MCF 10A (cell line): ENCODE data around the gene GALNT13. TPM values are rescaled to one million over a fixed set of nuclear protein-coding genes. Genes with fewer than 3 reads are reported as not detected.

Source experiments
- BruUV-seq: library from RNA; stranded (reverse); fragments of 400-500 nt; replicated peaks from 2 replicates; lab custom pipeline; 2021; lab: Mats Ljungman, UMichigan
- CTCF ChIA-PET: fragments of 300-600 bp; sonication (Branson Sonifier 250); formaldehyde crosslinking; extraction: SDS; loops from one replicate; lab custom pipeline; 2021; ENCODE audit warnings: antibody characterized with exemption, inconsistent platforms; lab: Yijun Ruan, JAX
- POLR2A ChIA-PET: fragments of 300-600, 350-650 bp; sonication (Branson Sonifier 250); formaldehyde crosslinking; extraction: SDS; loops from one replicate; lab custom pipeline; 2020; ENCODE audit warnings: antibody characterized with exemption, inconsistent platforms; lab: Yijun Ruan, JAX
- DNase-seq: peaks from one replicate; pipeline ENCODE4 v3.0.0-alpha.2; 2018; ENCODE audit not compliant: unreplicated experiment
- H3K27ac Mint-ChIP-seq: one replicate; pipeline ENCODE4 v1.8.0; 2022; ENCODE audit warnings: mild to moderate bottlenecking, low read depth, mixed read lengths; ENCODE audit not compliant: unreplicated experiment
- H3K27me3 Mint-ChIP-seq: one replicate; pipeline ENCODE4 v1.8.0; 2022; ENCODE audit warnings: mixed read lengths; ENCODE audit not compliant: insufficient read depth, unreplicated experiment
- H3K36me3 Mint-ChIP-seq: one replicate; pipeline ENCODE4 v1.8.0; 2022; ENCODE audit warnings: mild to moderate bottlenecking, moderate library complexity, mixed read lengths; ENCODE audit not compliant: insufficient read depth, unreplicated experiment
- H3K4me1 Mint-ChIP-seq: one replicate; pipeline ENCODE4 v1.8.0; 2022; ENCODE audit warnings: mixed read lengths; ENCODE audit not compliant: insufficient read depth, unreplicated experiment
- H3K4me3 Mint-ChIP-seq: one replicate; pipeline ENCODE4 v1.8.0; 2022; ENCODE audit warnings: mild to moderate bottlenecking, moderate library complexity, mixed read lengths; ENCODE audit not compliant: unreplicated experiment
- H3K9me3 Mint-ChIP-seq: one replicate; pipeline ENCODE4 v1.8.0; 2022; ENCODE audit warnings: mixed read lengths; ENCODE audit not compliant: unreplicated experiment
- intact Hi-C: fragments of 100-400 bp; cut with micrococcal nuclease; formaldehyde crosslinking; loops from 2 replicates; pipeline ENCODE4 v1.14.1; 2022
- total RNA-seq: library from RNA; stranded (reverse); gene quantifications from 2 replicates; pipeline ENCODE4 v1.2.3, GENCODE V29; 2022
- TF ChIP-seq, protein P1 (sequence below): fragments of 200-600 bp; IDR thresholded peaks from one replicate; pipeline ENCODE4 v1.8.0; 2022; ENCODE audit warnings: antibody characterized with exemption, mild to moderate bottlenecking; ENCODE audit not compliant: unreplicated experiment

Gene GALNT13
- total RNA-seq, 1 experiment from 2014 or later: 0.54 TPM

DNA sequence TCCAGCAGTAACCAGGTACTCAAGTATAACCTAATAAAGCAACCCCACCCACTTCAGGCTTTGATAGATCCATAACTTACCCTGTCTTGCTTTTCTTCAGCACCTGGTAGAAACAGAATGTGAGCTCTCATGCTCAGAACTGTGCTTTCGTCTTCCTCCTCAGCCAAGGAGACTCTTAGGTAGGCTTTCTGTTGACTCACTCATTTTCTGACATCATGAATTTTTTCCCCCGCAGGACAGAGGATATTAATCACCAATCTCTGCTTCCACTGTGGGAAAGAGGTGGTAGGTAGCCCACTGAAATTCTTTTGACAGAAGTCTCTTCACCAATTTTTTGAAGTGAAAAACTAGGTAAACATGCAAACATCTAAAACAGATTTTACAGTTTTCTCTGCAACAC is 585.6 kb downstream of the GALNT13 start:
- peaks cover 58% of the 10 kb centered on the region for H3K27me3 Mint-ChIP-seq
- POLR2A ChIA-PET: no interaction called here
- intact Hi-C loops: loop anchor here (10.0 kb wide), 1 partner anchor 168 kb away; no protein-coding TSS in a partner anchor
- H3K9me3 Mint-ChIP-seq: no peaks in the 10 kb centered on the region
- CTCF ChIA-PET: no interaction called here
- no TSS peak for BruUV-seq
- H3K36me3 Mint-ChIP-seq: no peaks in the 10 kb centered on the region
- no peak overlapping the region for H3K4me3 Mint-ChIP-seq
- H3K27ac Mint-ChIP-seq: no peak overlapping the region
- H3K4me1 Mint-ChIP-seq: no peaks in the 10 kb centered on the region
- TF ChIP-seq, protein P1, sequence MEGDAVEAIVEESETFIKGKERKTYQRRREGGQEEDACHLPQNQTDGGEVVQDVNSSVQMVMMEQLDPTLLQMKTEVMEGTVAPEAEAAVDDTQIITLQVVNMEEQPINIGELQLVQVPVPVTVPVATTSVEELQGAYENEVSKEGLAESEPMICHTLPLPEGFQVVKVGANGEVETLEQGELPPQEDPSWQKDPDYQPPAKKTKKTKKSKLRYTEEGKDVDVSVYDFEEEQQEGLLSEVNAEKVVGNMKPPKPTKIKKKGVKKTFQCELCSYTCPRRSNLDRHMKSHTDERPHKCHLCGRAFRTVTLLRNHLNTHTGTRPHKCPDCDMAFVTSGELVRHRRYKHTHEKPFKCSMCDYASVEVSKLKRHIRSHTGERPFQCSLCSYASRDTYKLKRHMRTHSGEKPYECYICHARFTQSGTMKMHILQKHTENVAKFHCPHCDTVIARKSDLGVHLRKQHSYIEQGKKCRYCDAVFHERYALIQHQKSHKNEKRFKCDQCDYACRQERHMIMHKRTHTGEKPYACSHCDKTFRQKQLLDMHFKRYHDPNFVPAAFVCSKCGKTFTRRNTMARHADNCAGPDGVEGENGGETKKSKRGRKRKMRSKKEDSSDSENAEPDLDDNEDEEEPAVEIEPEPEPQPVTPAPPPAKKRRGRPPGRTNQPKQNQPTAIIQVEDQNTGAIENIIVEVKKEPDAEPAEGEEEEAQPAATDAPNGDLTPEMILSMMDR: no peak
- no peak for DNase-seq

DNA sequence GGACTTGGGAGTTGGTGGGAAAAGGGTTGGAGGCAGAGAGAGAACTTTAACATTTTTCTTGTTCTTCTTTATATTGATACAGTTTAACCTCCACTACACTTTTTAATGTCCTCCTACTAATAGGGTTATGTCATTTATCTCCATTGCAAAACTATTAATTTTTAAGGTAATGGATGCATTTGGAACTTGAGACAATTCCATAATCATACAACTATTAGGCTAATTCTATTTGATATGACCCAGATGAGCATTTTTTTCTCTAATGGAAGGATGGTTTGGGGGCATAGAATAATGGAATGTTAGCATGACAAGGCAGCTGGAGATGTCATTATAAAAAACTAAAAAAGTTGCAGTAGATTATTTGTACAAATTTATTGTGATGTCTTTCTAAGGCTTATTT is 587.6 kb downstream of the GALNT13 start:
- Mint-ChIP-seq H3K27ac (no peak overlapping the region), H3K4me1 (no peaks in the 10 kb centered on the region), H3K9me3 (no peaks in the 10 kb centered on the region), H3K27me3 (peaks cover 43% of the 10 kb centered on the region), H3K4me3 (no peak overlapping the region), H3K36me3 (no peaks in the 10 kb centered on the region)
- DNase-seq: no peak
- POLR2A ChIA-PET: no interaction called here
- CTCF ChIA-PET: no interaction called here
- intact Hi-C loops: loop anchor here (10.0 kb wide), 1 partner anchor 166 kb away; no protein-coding TSS in a partner anchor
- TF ChIP-seq, protein P1: no peak
- no TSS peak for BruUV-seq

DNA sequence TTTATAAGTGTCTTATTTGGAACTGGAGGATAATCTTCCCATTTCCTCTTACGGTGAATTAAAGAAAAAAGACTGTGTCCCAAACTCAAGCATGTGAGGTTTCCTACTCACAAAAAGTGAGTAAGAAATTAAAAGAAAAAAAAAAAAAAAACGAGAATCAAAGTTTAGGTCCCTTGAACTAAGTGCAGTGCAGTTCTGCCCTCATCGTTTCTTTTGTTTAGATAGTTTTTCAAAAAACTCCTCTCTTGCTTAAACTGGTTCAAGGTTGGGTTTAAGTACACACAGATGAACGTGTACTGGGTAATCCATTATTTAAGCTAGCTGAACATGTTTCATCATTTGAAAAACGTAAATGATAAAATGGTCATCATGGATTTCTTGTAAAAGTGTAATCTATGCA is 590.9 kb downstream of the GALNT13 start:
- CTCF ChIA-PET: no interaction called here
- TF ChIP-seq, protein P1: no peak
- POLR2A ChIA-PET: no interaction called here
- no TSS peak for BruUV-seq
- H3K4me1 Mint-ChIP-seq: no peaks in the 10 kb centered on the region
- H3K27ac Mint-ChIP-seq: no peak overlapping the region
- peaks cover 62% of the 10 kb centered on the region for H3K27me3 Mint-ChIP-seq
- no peak overlapping the region for H3K4me3 Mint-ChIP-seq
- DNase-seq: no peak
- no peaks in the 10 kb centered on the region for H3K9me3 Mint-ChIP-seq
- H3K36me3 Mint-ChIP-seq: no peaks in the 10 kb centered on the region
- intact Hi-C loops: no loop called here

DNA sequence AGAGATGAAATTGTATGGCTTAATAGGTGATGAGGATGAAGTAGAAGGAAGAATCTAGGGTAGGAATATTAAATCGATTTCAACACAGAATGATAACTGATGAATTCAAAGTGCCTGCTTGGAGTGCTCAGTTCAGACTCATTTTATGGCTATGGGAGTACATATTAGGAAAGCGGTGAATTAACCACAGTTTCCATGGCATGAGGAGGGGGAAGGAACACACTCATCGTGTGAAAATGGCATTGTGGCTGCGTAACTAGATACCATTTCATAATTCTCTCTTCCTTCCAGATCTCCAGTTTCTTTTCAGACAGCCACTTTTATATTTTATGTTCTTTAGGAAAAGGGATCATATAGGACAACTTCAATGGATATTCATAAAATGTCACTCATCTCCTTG is 594.5 kb downstream of the GALNT13 start:
- Mint-ChIP-seq H3K4me1 (no peaks in the 10 kb centered on the region), H3K4me3 (no peak overlapping the region), H3K36me3 (no peaks in the 10 kb centered on the region), H3K9me3 (no peaks in the 10 kb centered on the region), H3K27me3 (peaks cover 69% of the 10 kb centered on the region), H3K27ac (no peak overlapping the region)
- no TSS peak for BruUV-seq
- DNase-seq: no peak
- CTCF ChIA-PET: no interaction called here
- intact Hi-C loops: no loop called here
- TF ChIP-seq, protein P1: no peak
- POLR2A ChIA-PET: no interaction called here
